ENCODE measurements around the gene RSRC1. TPM values are rescaled to one million over a fixed set of nuclear protein-coding genes. Genes with fewer than 3 reads are reported as not detected.

RSRC1 gene
- total RNA-seq, 3 donors from 2014 or later: 53.1 to 101 (median 59.3) TPM

DNA sequence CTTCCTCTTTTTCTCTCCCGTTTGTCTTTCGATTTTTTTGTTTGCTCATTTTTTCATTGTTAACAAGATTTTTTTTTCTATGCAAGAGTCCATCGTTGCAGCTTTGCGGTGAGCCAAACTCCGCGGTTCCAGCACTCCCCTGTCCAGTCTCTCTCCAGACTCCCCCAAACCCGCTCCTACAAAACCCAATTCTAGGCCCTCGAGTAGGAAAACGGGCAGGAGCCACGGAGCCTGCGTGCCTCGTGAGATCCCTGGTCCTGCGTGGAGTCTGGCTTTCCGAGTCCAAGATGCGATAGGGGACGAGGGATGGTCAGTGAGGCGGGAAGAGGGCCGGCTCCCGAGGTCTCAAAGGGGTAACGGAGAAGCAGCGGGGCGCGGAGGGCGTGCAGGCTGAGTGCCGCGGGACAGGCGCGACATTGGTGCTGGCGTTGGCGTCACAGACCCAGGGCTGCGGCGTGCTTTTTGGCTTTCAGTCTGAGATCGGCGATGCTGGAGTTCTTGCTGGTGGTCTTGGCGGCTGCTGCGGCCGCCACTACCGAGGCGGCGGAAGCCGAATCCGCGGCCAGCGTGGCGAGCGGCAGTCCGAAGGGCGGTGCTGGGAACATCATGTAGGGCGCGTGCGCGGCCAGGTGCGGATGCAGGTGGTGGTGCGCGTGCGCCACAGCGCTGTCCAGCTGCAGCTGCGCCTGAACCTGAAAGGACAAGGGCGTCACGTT, 12.1 kb upstream of the RSRC1 start:
- peak in 1 of 2 donors; percentile 68 for DNase-seq (ENCODE audit: low spot score in 2 of 2)
- peaks cover 0 to 5% of the 10 kb centered on the region in 2 donors for H3K9me3 ChIP-seq
- H3K4me3 ChIP-seq: peak overlapping the region; percentile 27 to 60 (median 56)
- no peak overlapping the region for H3K27ac ChIP-seq
- no peak for TF ChIP-seq POLR2AphosphoS5 (IDR thresholded peaks at IDR 0.05)
- TF ChIP-seq, protein P1, sequence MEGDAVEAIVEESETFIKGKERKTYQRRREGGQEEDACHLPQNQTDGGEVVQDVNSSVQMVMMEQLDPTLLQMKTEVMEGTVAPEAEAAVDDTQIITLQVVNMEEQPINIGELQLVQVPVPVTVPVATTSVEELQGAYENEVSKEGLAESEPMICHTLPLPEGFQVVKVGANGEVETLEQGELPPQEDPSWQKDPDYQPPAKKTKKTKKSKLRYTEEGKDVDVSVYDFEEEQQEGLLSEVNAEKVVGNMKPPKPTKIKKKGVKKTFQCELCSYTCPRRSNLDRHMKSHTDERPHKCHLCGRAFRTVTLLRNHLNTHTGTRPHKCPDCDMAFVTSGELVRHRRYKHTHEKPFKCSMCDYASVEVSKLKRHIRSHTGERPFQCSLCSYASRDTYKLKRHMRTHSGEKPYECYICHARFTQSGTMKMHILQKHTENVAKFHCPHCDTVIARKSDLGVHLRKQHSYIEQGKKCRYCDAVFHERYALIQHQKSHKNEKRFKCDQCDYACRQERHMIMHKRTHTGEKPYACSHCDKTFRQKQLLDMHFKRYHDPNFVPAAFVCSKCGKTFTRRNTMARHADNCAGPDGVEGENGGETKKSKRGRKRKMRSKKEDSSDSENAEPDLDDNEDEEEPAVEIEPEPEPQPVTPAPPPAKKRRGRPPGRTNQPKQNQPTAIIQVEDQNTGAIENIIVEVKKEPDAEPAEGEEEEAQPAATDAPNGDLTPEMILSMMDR (IDR thresholded peaks at IDR 0.05): no peak
- TF ChIP-seq POLR2A (IDR thresholded peaks at IDR 0.05): no peak
- no peaks in the 10 kb centered on the region for H3K36me3 ChIP-seq
- peaks cover 3 to 97% of the 10 kb centered on the region in 2 donors for H3K27me3 ChIP-seq
- no peaks in the 10 kb centered on the region for H3K4me1 ChIP-seq
- intact Hi-C loops (cut with DNase I; ENCODE audit: low total_unique reads): no loop called here

GRCh38 chr3:158098309-158098639, 11.6 kb upstream of the RSRC1 start:
- TF ChIP-seq POLR2A (IDR thresholded peaks at IDR 0.05) (no peak), POLR2AphosphoS5 (IDR thresholded peaks at IDR 0.05) (no peak)
- TF ChIP-seq, protein P1 (IDR thresholded peaks at IDR 0.05): no peak
- Histone ChIP-seq H3K36me3 (no peaks in the 10 kb centered on the region), H3K4me1 (no peaks in the 10 kb centered on the region), H3K9me3 (peaks cover 0 to 5% of the 10 kb centered on the region in 2 donors), H3K27me3 (peaks cover 3 to 98% of the 10 kb centered on the region in 2 donors), H3K27ac (no peak overlapping the region), H3K4me3 (peak overlapping the region; percentile 27 to 60 (median 56))
- DNase-seq (ENCODE audit: low spot score in 2 of 2): no peak
- intact Hi-C loops (cut with DNase I; ENCODE audit: low total_unique reads): no loop called here

- H3K4me3 ChIP-seq: no peak overlapping the region
- no peak for TF ChIP-seq POLR2AphosphoS5 (IDR thresholded peaks at IDR 0.05)
- no peak for TF ChIP-seq POLR2A (IDR thresholded peaks at IDR 0.05)
- TF ChIP-seq, protein P1 (IDR thresholded peaks at IDR 0.05): no peak
- H3K27me3 ChIP-seq: peaks cover 5 to 98% of the 10 kb centered on the region in 2 donors
- H3K4me1 ChIP-seq: no peaks in the 10 kb centered on the region
- no peak for DNase-seq (ENCODE audit: low spot score in 2 of 2)
- H3K36me3 ChIP-seq: no peaks in the 10 kb centered on the region
- H3K27ac ChIP-seq: no peak overlapping the region
- peaks cover 0 to 5% of the 10 kb centered on the region in 2 donors for H3K9me3 ChIP-seq
- intact Hi-C loops (cut with DNase I; ENCODE audit: low total_unique reads): no loop called here
These were observed 11.0 kb upstream of the RSRC1 start for GRCh38 chr3:158098834-158099424.

GRCh38 chr3:158100681-158101080, 9.2 kb upstream of the RSRC1 start:
- no peaks in the 10 kb centered on the region for H3K36me3 ChIP-seq
- no peak overlapping the region for H3K4me3 ChIP-seq
- peaks cover 3 to 96% of the 10 kb centered on the region in 2 donors for H3K27me3 ChIP-seq
- intact Hi-C loops (cut with DNase I; ENCODE audit: low total_unique reads): no loop called here
- H3K4me1 ChIP-seq: no peaks in the 10 kb centered on the region
- H3K27ac ChIP-seq: no peak overlapping the region
- TF ChIP-seq POLR2A (IDR thresholded peaks at IDR 0.05): no peak
- TF ChIP-seq, protein P1 (IDR thresholded peaks at IDR 0.05): no peak
- no peak for TF ChIP-seq POLR2AphosphoS5 (IDR thresholded peaks at IDR 0.05)
- no peaks in the 10 kb centered on the region for H3K9me3 ChIP-seq
- DNase-seq (ENCODE audit: low spot score in 2 of 2): no peak
